Hematopoietic multipotent progenitor cell treated with erythropoietin and hydrocortisone succinate and interleukin-3 and kit ligand, for 15 days (in vitro differentiated cells): ENCODE data around the gene CDHR5.
A peak's percentile ranks its signal among the peaks of the same experiment; 100 is the strongest.

ENCODE experiments used
- DNase-seq: peaks from one replicate; pipeline ENCODE4 v3.0.0-alpha.2; 2015; ENCODE audit warnings: low spot score

CDHR5 gene

GRCh38 chr11:586376-587316, 38.1 kb downstream of the CDHR5 start:
- DNase-seq, result no peak

- DNase-seq, result no peak
Observed at GRCh38 chr11:584287-584686, 40.5 kb downstream of the CDHR5 start.

GRCh38 chr11:581752-582151, 43.0 kb downstream of the CDHR5 start:
- DNase-seq, result no peak

GRCh38 chr11:581342-581741, 43.4 kb downstream of the CDHR5 start:
- no peak for DNase-seq

- DNase-seq, result no peak
Observed at GRCh38 chr11:579830-580601, 44.7 kb downstream of the CDHR5 start.

- no peak for DNase-seq
Observed at GRCh38 chr11:578276-579035, 46.3 kb downstream of the CDHR5 start.

- DNase-seq, result no peak
Observed at GRCh38 chr11:577611-577894, 47.2 kb downstream of the CDHR5 start.

- DNase-seq, result no peak
Observed at GRCh38 chr11:576811-577610, 47.7 kb downstream of the CDHR5 start.

- peak; percentile 95 for DNase-seq
Observed at GRCh38 chr11:575996-576768, 48.6 kb downstream of the CDHR5 start, which contains the start of gene PHRF1. PHRF1 (plus strand) TSS chr11:576470; CDS start chr11:581513, 5,043 bp downstream.

GRCh38 chr11:575313-575995, 49.3 kb downstream of the CDHR5 start:
- DNase-seq, result no peak

GRCh38 chr11:574632-575312, 50.0 kb downstream of the CDHR5 start:
- DNase-seq, result peak; percentile 27

GRCh38 chr11:574031-574570, 50.7 kb downstream of the CDHR5 start:
- peak; percentile 32 for DNase-seq

- no peak for DNase-seq
Observed at GRCh38 chr11:573146-573759, 51.5 kb downstream of the CDHR5 start.

GRCh38 chr11:571802-572185, 53.0 kb downstream of the CDHR5 start:
- DNase-seq, result no peak

- DNase-seq, result no peak
Observed at GRCh38 chr11:569158-569885, 55.4 kb downstream of the CDHR5 start.

GRCh38 chr11:568306-569157, 56.2 kb downstream of the CDHR5 start:
- peak; percentile 93 for DNase-seq

GRCh38 chr11:567629-568292, 57.0 kb downstream of the CDHR5 start:
- DNase-seq, result no peak
